GM21381 (cell line): Measurements from ENCODE around the gene ROS1.
"Not testable (repeated sequence)": the region's sequence is repeated elsewhere in the genome, so short reads cannot be mapped to it uniquely, and the experiment has no call there.

Source experiments
- ATAC-seq: cut with Tn5 transposase; IDR thresholded peaks from one replicate; pipeline ENCODE4 v1.9.1; 2021; ENCODE audit warnings: mild to moderate bottlenecking, moderate library complexity; ENCODE audit not compliant: unreplicated experiment

Gene ROS1

GRCh38 chr6:117384659-117385058 lies 41.1 kb downstream of the ROS1 start:
- no peak for ATAC-seq

DNA sequence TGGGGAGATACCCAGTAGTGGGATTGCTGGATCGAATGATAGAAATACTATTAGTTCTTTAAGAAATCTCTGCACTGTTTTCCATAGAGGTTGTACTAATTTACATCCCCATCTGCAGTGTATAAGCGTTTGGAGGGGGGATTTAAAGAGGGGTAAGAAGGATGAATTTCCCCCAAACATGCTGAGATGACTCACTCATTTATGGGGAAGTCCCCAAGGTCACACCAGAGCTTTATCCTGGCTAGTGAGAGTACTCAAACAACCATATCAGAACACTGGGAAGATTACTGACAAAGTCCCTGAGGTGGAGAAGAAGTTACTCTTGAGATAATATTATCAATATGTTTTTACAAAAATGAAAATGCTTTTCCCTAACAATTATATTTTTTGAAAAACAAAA lies 44.0 kb downstream of the ROS1 start:
- ATAC-seq = no peak

GRCh38 chr6:117380298-117380697 lies 45.4 kb downstream of the ROS1 start:
- no peak for ATAC-seq

GRCh38 chr6:117375446-117375845 lies 50.3 kb downstream of the ROS1 start:
- ATAC-seq = no peak

- no peak for ATAC-seq
These were observed 52.4 kb downstream of the ROS1 start for GRCh38 chr6:117373211-117373813.

- not testable (repeated sequence) for ATAC-seq
These were observed 53.5 kb downstream of the ROS1 start for GRCh38 chr6:117372289-117372688.

- no peak for ATAC-seq
These were observed 54.2 kb downstream of the ROS1 start for GRCh38 chr6:117371492-117371891.

- ATAC-seq = no peak
These were observed 66.2 kb downstream of the ROS1 start for GRCh38 chr6:117359581-117359980.

DNA sequence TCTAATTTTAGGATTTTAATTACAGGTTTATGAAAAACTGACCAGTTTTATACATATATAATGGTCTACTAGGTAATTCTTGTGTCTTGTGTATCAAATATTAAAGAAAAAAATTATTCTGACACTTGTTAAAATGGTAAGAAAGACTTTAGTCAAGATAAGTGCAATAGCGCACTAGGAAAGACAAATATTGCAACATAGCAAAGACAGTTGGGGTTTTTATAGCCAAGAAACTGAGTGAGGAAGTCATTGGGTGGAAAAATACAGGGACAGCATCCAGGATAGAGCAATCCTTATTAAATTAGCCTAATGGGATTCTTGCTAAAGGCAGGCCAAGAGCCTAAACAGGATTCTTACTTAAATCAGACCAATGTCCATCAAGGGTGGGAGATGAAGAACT lies 71.1 kb downstream of the ROS1 start:
- no peak for ATAC-seq

DNA sequence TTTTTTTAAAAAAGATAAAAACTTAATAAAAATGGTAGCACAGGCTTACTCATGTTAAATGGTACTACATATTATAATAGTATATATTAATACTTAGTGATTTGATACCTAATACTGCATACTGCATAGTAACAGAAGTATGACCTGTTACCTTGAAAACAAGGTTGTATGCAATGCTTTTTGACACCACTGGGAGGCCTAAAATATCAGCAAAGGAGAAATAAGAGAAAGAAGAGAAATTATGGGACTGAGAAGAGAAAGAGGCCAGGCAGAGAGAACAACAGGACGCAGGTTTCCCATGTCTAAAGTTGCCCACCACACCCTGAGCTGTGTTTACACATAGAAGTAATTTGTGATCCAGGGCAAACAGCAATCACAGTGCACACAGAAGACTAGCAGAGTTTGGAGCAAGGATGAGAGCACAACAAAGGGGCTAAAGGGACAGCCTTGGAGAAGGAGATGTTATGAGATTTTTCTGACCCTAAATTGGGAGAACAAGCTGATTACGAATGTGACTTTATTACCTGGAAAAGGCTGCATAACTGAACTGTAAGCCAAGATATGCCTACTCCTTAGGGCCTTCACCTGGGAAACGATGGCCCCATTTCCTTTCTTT lies 73.2 kb downstream of the ROS1 start:
- ATAC-seq = peak; percentile 64

DNA sequence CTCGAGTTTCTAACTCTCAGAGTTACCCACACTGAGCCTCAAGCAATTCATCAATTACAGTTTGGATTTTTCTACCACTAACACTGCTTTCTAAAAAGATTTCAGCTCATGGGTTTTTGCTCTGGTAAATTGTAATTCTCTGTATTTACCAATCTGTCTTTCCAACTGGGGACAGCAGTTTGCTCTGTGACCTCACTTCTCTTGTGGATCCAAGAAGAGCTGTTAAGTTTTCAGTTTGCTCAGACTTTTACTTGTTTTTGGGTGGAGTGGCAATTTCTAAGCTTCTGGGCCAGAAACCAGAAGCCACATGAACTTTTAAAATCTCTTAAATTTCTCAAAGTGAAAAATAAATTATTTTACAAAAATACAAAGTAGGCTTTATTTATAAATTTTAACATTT lies 74.2 kb downstream of the ROS1 start:
- no peak for ATAC-seq

DNA sequence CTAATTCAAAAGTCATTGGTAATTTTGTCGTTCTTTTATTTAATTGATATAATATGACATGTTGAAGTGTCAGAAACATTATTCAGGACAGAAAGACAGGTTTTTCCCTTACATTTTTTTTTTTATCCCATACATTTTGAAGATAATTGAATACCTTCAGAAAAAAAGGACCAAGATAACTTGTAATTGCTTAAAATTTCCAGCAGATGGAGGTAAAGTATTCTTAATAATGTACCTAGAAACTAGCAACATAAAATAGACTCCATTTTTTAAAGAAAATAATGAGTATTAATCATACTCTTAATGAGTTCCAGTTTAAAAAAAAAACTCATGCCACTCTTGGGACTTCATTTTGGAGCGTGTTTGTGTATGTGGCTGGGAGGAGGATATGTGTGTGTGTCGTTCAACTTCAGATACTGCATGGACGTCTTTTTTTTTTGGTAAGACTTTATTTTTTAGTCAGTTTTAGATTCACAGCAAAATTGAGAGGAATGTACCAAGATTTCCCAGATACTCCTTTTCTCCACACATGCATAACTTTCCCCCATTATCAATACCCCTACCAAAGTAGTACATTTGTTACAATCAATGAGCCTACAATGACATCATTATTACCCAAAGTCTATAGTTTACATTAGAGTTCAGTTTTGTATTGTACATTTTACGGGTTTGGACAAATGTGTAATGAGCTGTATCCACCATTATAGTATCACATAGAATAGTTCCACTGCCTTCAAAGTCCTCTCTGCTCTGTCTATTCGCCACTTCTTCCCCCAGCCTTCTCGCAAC lies 79.4 kb downstream of the ROS1 start:
- no peak for ATAC-seq

DNA sequence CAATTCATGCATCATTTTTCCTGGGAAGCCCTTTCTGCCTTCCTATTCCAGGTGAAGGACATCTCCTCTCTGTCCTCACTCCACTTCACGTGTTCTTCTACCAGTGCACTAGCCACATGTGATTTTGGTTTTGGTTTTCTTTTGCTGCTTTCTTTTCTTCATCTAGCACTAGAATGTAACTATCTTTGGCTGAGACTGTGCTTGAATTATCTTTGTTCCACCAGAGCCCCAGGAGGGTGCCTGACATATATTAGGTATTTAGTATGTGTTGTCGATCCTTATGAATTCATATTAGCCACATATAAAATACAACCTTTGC lies 80.5 kb downstream of the ROS1 start:
- no peak for ATAC-seq

DNA sequence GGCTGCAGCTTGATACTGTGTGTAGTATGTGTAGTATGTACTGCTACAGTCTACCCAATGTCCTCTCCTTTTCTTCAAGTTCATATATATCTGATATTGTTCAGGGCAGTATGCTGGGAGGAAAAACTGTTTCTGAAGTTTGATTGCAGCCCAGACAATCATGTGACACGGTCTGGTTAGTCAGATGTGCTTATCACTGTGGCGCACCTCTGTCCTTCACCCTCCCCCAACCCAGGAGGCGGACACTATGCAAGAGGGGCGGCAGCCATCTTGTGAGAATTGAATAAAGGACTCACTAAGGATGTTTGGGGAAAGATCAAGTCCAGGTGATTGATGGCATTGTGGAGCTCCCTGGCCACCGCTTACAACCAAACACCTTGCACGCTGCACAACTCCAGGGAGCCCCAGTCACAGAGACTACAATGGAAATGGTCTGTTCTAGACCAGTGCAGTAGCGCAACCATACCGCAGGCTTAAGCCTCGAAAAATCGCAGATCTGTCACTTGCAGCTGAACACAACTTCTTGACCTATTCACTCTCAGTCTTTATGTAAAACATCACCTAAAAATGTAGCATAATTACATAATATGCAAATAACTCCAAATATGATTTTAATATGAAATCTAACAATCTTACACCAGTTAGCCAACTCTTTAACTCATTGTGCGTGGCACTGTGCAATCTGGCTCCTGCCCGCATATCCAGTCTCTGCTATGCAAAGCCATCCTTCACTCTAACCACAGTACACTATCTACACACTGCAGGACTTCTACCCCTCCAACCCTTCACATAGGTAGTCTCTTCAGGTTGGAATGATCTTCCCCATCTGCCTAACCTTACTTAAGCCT lies 81.1 kb downstream of the ROS1 start:
- ATAC-seq = no peak

DNA sequence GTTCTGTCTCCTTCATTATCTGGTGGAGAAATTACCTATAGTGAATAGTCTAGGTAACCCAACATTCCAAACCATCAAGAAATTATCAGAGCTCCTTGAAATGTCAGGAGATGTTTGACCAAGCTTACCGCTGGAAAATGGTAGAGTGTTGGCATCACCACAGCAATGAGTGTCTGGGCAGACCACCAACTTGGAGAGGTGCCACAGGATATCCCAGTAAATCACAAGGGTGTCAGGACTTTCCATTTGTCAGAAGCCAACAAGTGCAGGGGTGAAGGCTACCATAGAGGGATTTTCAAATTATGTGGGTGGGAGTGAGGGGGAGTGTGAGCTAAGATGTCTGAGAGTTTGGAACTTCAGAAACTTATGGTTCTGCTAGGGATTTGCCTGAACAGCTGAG lies 87.2 kb downstream of the ROS1 start:
- ATAC-seq = no peak

GRCh38 chr6:117329926-117330325 lies 95.8 kb downstream of the ROS1 start:
- no peak for ATAC-seq

DNA sequence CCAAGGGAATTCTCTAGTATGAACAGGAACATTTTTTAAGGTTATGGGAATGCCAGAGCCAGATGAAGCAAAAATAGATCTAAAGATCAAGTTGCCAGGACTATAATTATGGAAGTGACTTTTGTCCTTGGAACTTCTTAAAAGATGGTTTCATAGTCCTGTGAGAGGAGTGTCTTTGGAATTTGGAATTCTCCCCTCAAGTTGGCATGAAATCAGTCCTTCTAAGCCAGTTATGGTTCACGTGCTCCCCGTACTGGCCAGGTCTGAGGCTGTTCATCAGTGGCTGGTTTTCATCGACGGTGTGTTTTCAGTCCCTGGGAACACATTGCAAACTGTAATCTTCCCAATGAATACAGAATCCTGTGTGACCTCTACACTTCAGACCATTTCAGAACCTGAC lies 97.2 kb downstream of the ROS1 start:
- ATAC-seq = no peak

- ATAC-seq = no peak
These were observed 97.7 kb downstream of the ROS1 start for GRCh38 chr6:117328005-117328389.

- ATAC-seq = no peak
These were observed 98.4 kb downstream of the ROS1 start for GRCh38 chr6:117327149-117328004.

DNA sequence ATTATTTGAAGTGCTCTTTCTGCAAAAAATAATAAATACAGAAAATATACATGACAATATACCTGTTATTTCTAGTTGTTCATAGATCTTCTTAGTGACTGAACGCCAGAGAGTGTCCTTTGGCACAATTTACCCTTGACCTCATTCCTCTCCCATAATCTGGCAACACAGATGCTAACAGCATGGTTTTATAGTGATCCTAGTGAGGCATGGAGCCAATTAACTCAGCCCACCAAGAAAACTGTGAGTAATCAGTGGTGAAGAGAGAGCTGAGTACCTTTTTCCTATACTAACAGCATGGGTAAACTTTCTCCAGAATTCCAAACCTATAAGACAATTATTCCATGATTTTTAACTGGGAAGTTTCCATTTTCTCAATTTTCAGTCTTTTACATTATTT lies 99.3 kb downstream of the ROS1 start:
- ATAC-seq = no peak

DNA sequence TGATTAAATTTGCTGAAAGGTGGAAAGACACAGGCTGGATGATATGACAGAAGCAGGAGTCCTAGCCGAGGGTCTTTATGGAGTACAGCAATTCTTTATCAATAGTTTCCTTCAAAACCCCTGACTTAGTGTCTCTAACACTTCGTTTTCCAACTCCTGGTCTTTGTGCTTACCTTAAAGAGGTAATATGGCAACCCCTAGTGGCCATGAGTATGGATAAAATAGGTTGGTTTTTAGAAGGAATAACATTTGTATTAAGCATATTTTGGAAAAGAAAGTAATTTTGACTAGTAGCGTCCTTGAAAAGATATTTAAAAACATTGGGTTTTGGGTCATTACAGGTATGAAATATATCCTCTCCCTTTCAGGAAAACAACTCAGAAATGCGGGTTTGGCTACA lies 108.5 kb downstream of the ROS1 start:
- no peak for ATAC-seq
